NCI-H1436 (cell line): ENCODE results near the gene CCDC148.
"Not testable (repeated sequence)": the region's sequence is repeated elsewhere in the genome, so short reads cannot be mapped to it uniquely, and the experiment has no call there.

Source experiments
- DNase-seq: peaks from one replicate; lab custom pipeline; 2025; lab: John Stamatoyannopoulos, UW

Gene CCDC148

DNA sequence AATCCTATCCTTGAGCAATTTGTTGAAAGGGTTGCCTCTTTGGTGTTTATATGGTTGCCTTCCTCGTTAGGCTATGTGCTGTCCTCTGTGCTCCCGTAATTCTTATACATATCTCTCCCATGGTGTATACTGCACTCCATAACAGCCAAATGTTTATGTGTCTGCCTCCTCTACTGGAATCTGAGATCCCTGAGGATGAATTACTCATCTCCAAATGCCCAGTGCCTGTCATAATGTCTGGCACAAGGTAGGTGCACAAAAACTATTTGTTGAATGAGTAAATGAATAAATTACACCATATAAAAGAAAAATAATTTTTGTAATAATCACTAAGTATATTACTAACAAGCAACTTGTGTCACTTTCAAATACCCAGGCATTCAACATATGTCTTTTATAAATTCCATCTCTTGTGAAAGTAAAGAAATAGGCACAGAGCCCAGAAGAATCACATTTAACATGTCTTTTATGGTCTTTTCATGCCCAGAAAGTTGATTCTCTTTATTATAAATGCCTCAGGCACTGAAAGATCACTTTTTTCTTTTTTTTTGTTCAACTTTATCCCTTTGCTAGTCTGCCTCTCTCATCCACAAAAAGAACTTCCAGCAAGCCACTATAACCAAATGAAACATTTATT lies 164.9 kb downstream of the CCDC148 start:
- no peak for DNase-seq

GRCh38 chr2:158290225-158290624 lies 166.3 kb downstream of the CCDC148 start:
- no peak for DNase-seq

DNA sequence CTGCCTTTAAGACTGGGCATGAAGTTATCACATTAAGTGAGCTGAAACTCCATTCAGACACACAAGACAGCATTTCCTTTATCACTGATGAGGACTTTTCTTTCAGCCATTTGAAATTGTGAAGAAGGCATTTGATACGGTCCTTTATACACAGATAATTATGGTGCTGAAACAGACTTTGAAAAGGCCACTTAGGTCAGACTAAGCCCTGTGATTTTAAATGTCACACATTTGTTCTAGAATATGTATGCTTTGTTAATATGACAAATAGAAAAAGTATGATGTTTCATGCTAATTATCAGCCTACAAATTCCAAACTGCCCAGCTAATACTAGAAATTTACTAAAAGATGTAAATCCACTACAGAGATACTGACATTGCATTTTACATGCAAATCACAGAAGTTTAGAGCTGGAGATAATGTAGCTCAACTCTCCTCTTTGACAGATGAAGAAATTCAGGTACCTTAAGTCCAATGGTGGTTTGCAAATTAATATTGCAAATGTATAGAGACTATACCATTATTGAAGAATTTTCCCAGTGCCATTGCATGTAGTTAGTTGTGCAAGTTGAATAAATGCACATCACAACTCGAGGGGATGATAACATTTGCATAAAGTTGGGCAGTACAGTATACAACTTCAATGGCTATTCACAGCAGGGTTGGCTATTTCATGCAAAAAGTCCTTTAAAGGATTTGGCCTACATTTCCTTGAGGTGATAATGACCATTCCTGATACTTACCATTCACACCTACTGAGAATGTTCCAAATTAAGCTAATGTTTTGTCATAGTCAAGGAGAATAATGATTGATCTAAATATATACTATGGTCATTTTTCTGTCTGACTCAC lies 179.7 kb downstream of the CCDC148 start:
- DNase-seq: no peak

- DNase-seq: no peak
Measured at GRCh38 chr2:158273791-158274190, 182.8 kb downstream of the CCDC148 start.

DNA sequence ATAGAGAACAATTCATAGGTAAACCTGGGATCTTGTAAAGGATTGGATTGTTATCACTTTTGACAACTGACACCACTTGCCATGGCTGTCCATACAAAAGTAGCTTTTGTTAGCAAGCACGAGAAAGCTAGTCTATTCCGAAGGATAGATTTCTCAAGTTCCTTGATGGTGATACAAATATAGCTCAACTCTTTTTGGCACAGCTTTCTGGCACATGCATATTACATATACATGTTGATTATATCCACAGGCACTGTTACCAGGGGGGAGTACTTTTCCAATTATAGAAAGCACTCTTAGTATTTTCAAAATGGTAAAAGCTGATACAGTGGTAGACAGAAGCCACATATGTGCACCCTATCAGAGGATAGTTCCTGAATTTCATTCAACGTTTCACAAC lies 186.0 kb downstream of the CCDC148 start:
- DNase-seq: no peak

- DNase-seq: peak; percentile 17
Measured at GRCh38 chr2:158269143-158269542, 187.4 kb downstream of the CCDC148 start.

GRCh38 chr2:158266111-158266510 lies 190.4 kb downstream of the CCDC148 start:
- no peak for DNase-seq

DNA sequence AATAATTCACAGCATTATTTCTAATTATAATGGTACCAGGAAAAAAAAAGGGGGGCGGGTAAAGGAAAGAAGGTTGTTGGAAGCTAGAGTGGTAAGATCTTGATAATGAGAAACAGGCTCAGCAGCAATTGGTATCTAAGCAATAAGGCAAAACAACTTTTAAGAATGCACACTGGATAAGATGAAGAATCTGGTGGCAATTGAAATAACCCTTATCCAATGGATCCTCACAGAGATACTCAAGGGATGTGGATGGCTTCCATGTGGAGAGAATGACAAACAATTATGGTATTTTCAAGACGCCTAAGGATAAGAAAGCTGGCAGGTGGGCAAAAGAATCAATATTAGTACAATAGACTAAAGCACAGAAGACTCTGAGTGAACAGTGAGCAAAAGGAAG lies 201.3 kb downstream of the CCDC148 start:
- DNase-seq: no peak

- no peak for DNase-seq
Measured at GRCh38 chr2:158253170-158253569, 203.4 kb downstream of the CCDC148 start.

DNA sequence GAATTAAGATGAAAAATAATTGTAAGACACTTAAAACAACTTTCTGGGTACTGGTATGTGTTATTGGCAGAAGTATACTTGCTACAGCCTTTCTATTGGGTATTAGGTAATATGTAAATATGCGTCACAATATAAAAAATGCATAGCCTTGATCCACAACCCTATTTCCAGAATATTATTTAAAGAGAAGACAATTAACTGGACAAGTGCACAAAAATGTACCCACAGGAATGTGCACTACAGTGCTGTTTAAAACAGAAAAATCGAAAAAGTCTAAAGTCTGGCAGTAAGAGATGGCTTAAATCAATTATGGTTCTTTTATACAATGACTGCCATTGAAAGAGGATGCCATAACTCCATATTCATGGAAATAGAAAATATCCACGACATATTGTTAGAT lies 205.2 kb downstream of the CCDC148 start:
- no peak for DNase-seq

- DNase-seq: no peak
Measured at GRCh38 chr2:158243392-158243791, 213.2 kb downstream of the CCDC148 start.

DNA sequence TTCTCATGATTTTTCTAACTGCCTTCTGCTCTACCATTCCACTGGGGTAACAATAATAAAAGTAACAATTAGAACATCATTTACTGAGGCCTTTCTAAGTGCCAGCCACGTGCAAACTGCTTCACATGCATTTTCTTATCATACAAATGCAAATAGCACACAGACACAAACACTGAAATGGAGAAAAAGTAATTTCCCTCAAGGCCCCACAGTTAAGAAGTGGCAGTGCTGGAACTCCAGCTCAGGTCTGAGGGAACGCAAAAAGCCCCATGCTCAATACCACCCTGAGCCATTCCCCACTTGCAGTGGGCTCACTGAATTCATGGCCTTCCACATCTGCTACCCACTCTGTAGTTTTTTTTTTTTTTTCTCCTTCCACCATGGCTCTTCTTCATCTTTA lies 214.3 kb downstream of the CCDC148 start:
- no peak for DNase-seq

- DNase-seq: no peak
Measured at GRCh38 chr2:158240975-158241374, 215.6 kb downstream of the CCDC148 start.

GRCh38 chr2:158239271-158239670 lies 217.3 kb downstream of the CCDC148 start:
- no peak for DNase-seq

- DNase-seq: no peak
Measured at GRCh38 chr2:158234497-158234896, 222.1 kb downstream of the CCDC148 start.

DNA sequence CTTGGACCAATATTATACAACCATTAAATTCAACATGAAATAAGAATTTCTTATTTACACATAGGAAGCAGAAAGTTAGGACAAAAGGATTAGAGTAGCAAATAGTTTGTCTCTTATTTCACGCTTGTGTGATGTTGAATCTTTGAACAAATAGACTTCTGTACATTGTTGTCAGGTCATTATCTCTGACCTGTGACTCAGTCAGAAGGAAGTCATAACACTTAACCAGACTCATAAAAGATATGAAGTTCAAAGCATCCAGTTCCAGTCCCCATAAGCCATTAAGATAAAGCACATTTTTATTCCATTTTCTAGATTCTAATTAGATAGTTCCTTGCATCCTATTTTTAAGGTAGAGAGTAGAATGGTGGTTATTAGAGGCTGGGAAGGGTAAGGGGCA lies 224.1 kb downstream of the CCDC148 start:
- DNase-seq: no peak

- DNase-seq: no peak
Measured at GRCh38 chr2:158228943-158229508, 227.5 kb downstream of the CCDC148 start.

DNA sequence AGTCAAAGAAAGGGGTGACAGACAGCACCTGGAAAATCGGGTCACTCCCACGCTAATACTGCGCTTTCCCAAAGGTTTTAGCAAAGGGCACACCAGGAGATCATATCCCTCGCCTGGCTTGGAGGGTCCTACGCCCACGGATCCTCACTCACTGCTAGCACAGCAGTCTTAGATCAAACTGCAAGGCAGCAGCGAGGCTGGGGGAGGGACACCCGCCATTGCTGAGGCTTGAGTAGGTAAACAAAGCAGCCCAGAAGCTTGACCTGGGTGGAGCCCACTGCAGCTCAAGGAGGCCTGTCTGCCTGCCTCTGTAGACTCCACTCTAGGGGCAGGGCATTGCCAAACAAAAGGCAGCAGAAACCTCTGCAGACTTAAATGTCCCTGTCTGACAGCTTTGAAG lies 233.5 kb downstream of the CCDC148 start:
- not testable (repeated sequence) for DNase-seq

DNA sequence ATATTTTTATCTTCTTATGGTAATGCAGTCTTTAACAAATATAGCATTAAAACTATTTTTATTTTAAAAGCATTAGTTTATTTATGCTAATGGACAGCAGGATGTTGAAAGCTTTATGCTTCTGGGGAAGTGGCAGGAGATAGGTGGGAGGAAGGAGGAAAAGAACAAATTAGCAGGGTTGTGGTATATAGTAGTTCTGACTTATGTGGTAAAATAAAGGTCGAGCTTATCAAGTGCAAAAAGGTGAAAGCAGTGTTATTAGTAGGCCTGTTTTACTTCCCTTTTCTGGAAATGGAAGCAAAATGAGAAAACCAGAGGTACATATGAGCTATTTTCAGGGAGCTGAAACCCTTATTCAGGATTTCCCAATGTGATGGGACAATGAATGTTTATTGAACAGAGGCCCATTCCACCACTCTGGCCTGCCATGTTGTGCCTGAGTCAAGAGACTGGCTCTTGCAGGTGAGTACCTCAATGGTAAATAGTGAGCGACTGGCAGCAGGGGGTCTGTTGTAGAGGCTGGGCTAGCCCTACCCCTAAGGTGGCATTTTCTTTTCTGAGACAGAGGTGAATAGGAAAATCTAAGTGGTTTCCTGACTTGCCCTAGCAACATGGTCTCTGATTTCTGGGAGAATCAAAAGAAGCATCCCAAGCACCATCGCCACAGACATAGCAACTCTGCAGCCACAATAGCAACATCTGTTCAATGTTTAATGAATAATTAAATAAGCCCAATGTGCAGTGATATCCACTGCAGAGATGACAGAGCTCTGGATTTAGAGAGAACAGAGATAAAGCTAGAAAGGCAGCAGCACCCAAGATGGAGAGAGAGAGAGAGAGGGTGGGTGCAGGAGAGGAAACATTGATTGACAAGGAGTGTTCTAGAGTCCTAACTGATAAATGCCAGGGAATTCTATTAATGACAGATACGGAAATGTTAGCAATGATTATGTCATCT lies 235.2 kb downstream of the CCDC148 start:
- no peak for DNase-seq

DNA sequence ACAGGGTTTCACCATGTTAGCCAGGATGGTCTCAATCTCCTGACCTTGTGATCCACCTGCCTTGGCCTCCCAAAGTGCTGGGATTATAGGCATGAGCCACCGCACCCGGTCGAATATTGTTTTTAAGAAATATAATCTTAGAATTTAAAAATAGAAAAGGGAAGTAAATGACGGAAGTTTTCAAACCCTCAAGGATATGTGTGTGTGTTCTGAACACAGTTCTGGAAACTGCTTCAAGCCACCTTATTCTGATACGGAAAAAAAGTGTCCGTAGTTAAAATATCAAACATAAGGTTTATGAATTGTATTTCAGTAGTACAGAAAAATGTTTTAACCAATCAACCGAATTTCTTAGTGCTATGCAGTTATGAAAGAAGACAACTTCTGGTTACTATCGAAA lies 239.0 kb downstream of the CCDC148 start:
- no peak for DNase-seq

GRCh38 chr2:158214431-158214830 lies 242.1 kb downstream of the CCDC148 start:
- DNase-seq: no peak

GRCh38 chr2:158213773-158214172 lies 242.8 kb downstream of the CCDC148 start:
- no peak for DNase-seq
